PC-3 (cell line): ENCODE data around the gene FAM114A1.

Experiments used
- CTCF ChIP-seq: fragments of 300-600 bp; sonication (generic); conservative IDR thresholded peaks from 2 replicates; pipeline ENCODE4 v1.5.1; 2017; ENCODE audit warnings: antibody characterized with exemption, low read depth, mild to moderate bottlenecking, low read length
- EZH2 ChIP-seq: fragments of 300-600 bp; sonication (generic); IDR thresholded peaks from one replicate; pipeline ENCODE4 v1.6.1; 2017; ENCODE audit warnings: antibody characterized with exemption, mild to moderate bottlenecking, low read length; ENCODE audit not compliant: unreplicated experiment

- TF ChIP-seq CTCF (no peak), EZH2 (no peak)
Observed at GRCh38 chr4:38982361-38983095, 114.9 kb downstream of the FAM114A1 start.
